PFSK-1 (cell line): ENCODE data around the gene TMEM212.

Experiments
- FOXP2 ChIP-seq: optimal IDR thresholded peaks from 2 replicates; pipeline ENCODE3; 2011; ENCODE audit warnings: borderline replicate concordance, control low read depth, inconsistent platforms; ENCODE audit not compliant: insufficient read depth; ENCODE audit errors: extremely low read length, extremely low read depth
- POLR2AphosphoS5 ChIP-seq: IDR thresholded peaks from 2 replicates; pipeline ENCODE4 v1.6.1; 2012; ENCODE audit warnings: low read depth, mild to moderate bottlenecking, control low read depth, low read length, moderate library complexity
- REST ChIP-seq, 2 experiments: IDR thresholded peaks; 2 replicates each; pipeline versions ENCODE4 v1.6.1 to v1.8.0; 2011 to 2012; ENCODE audit warnings: low read depth in 2 of 2, low read length in 2 of 2, control low read depth in 1 of 2, inconsistent platforms in 1 of 2, mild to moderate bottlenecking in 1 of 2, moderate library complexity in 1 of 2; ENCODE audit not compliant: insufficient read depth in 1 of 2
- SIN3A ChIP-seq: IDR thresholded peaks from 2 replicates; pipeline ENCODE4 v1.6.1; 2012; ENCODE audit warnings: mild to moderate bottlenecking, low read length, moderate library complexity, borderline replicate concordance; ENCODE audit not compliant: insufficient read depth
- TAF1 ChIP-seq: IDR thresholded peaks from 2 replicates; pipeline ENCODE4 v1.6.1; 2012; ENCODE audit warnings: low read length, control low read depth, borderline replicate concordance; ENCODE audit not compliant: insufficient read depth

The TMEM212 gene

GRCh38 chr3:171813278-171813896 is 29.8 kb upstream of the TMEM212 start:
- no peak for TF ChIP-seq TAF1
- no peak for TF ChIP-seq REST (IDR thresholded peaks at IDR 0.05; ENCODE audit: insufficient read depth in 1 of 2, low read depth in 2 of 2, low read length in 2 of 2)
- TF ChIP-seq FOXP2 = no peak
- TF ChIP-seq POLR2AphosphoS5 = no peak
- TF ChIP-seq SIN3A = no peak

DNA sequence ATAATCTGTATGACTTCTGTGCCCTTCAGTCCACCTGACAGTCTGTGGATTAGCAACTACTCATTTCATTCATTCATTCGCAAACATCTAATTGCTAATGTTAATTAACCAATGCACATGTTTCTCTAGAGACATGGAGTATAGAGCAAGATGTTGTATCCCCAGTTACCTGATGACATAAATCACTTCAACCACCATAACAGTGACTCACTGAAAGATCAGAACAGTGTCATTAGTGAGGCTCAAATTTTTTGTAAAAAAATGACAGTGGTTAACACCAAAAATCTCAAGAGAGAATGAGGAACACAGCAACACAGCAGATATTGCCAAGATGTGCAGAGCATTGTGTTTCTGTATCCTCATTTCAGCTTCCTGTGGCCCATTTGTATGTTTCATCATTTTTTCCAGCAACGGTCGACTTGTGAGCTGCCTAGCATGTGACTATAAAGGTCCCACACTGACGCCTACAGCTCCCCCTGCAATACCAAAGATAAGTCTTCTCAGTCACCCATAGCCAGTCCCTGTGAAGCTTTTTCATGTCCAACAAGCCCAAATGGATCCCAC is 29.2 kb upstream of the TMEM212 start:
- TF ChIP-seq TAF1 (no peak), POLR2AphosphoS5 (no peak), REST (IDR thresholded peaks at IDR 0.05; ENCODE audit: insufficient read depth in 1 of 2, low read depth in 2 of 2, low read length in 2 of 2) (no peak), FOXP2 (no peak), SIN3A (no peak)

- TF ChIP-seq FOXP2 (no peak), REST (IDR thresholded peaks at IDR 0.05; ENCODE audit: insufficient read depth in 1 of 2, low read depth in 2 of 2, low read length in 2 of 2) (no peak), POLR2AphosphoS5 (no peak), TAF1 (no peak), SIN3A (no peak)
Observed at GRCh38 chr3:171815973-171816595, 27.1 kb upstream of the TMEM212 start.

DNA sequence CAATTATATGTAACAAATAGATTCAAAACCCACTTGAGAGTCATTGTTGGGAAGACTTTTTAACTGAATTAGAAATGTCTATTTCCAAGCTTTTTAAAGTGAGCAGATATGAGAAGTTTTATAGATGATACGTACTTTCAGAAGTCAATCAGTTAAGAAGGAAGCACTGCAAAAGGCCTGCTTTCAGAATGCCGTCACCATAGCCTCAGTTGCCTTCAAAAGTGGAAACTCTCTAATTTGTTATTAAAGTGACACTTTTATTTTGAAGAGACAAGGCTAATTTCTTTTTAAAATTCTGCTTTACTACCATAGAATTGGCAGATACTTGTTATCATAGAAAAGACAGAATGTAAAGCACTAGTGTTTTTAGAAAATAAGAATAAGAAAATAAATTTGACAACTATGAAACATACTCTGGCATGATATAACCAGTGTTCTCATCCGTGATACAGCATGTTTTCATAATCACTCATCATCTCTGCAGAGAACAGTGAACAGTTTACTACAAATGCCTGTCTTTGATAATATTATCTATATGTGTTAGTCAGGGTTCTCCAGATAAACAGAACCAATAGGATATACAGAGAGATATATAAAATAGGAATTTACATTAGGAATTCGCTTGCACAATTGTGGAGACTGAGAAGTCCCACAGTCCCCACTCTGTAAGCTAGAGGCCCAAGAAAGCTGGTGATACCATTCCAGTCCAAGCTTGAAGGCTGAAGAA is 25.9 kb upstream of the TMEM212 start:
- TF ChIP-seq POLR2AphosphoS5 (no peak), TAF1 (no peak), FOXP2 (no peak), SIN3A (no peak), REST (IDR thresholded peaks at IDR 0.05; ENCODE audit: insufficient read depth in 1 of 2, low read depth in 2 of 2, low read length in 2 of 2) (no peak)
